Measurements from ENCODE around the gene RRN3.
"Not testable (repeated sequence)": the region's sequence is repeated elsewhere in the genome, so short reads cannot be mapped to it uniquely, and the experiment has no call there.

The RRN3 gene

GRCh38 chr16:15099366-15099909, 5.4 kb upstream of the RRN3 start:
- DNase-seq (ENCODE audit: low read depth, low spot score), result not testable (repeated sequence)

GRCh38 chr16:15096583-15096972, 2.5 kb upstream of the RRN3 start:
- not testable (repeated sequence) for DNase-seq (ENCODE audit: low read depth, low spot score)

- not testable (repeated sequence) for DNase-seq (ENCODE audit: low read depth, low spot score)
These were observed 509 bp downstream of the RRN3 start for GRCh38 chr16:15093571-15093954.

DNA sequence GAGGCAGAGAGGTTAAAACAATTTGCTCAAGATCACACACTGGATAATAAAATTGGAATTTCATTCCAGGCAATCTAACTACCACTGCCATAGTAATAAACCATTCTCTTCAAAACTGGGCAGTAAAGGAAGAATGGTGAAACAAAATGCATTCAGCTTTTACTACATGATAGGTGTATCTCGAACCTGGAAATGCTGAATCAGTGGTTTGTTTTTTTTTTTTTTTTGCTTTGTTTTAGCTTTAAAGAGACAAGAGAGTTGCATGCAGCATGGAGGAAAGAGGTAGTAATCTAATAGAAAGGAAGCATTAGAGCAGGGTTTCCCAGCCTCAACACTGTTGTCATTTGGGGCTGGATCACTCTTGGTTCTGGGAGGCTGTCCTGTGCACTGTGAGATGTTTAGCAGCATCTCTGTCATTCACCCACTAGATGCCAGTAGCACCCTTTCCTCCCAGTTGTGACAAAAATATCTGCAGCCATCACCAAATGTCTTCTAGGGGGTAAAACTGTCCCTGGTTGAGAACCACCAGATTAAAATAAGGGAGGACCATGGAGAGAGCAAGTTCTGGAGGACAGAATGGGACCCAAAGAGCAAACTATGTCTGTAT, 3.3 kb downstream of the RRN3 start:
- not testable (repeated sequence) for DNase-seq (ENCODE audit: low read depth, low spot score)

GRCh38 chr16:15082788-15083187, 11.3 kb downstream of the RRN3 start:
- DNase-seq (ENCODE audit: low read depth, low spot score), result not testable (repeated sequence)

DNA sequence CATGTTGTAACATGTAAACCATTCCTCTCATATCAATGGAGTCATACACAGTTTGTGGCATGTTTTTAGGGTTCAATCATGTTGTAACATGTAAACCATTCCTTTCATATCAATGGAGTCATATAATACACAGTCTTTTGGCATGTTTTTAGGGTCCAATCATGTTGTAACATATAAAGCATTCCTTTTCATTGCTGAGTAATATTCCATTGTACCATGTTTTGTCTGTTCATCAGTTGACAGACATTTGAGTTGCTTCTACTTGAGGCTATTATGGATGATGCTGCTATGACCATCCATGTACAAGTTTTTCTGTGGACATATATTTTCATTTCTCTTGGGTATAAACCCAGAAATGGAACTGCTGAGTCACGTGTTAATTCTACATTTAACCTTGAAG, 13.2 kb downstream of the RRN3 start:
- DNase-seq (ENCODE audit: low read depth, low spot score), result not testable (repeated sequence)

- DNase-seq (ENCODE audit: low read depth, low spot score), result not testable (repeated sequence)
These were observed 17.9 kb downstream of the RRN3 start for GRCh38 chr16:15076161-15076560.

DNA sequence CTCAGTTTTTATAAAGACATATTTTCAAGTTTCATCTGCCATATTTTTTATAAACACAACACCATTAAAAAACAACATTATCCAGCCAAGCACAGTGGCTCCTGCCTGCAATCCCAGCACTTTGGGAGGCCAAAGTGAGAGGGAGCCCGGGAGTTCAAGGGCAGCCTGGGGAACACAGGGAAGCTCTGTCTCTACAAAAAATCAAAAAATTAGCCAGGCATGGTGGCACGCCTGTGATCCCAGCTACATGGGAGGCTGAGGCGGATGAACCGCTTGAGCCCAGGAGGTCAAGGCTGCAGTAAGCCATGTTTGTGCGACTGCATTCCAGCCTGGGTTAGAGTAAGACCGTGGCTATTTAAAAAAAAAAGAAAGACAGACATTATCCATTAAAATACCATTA, 21.0 kb downstream of the RRN3 start:
- DNase-seq (ENCODE audit: low read depth, low spot score), result no peak

DNA sequence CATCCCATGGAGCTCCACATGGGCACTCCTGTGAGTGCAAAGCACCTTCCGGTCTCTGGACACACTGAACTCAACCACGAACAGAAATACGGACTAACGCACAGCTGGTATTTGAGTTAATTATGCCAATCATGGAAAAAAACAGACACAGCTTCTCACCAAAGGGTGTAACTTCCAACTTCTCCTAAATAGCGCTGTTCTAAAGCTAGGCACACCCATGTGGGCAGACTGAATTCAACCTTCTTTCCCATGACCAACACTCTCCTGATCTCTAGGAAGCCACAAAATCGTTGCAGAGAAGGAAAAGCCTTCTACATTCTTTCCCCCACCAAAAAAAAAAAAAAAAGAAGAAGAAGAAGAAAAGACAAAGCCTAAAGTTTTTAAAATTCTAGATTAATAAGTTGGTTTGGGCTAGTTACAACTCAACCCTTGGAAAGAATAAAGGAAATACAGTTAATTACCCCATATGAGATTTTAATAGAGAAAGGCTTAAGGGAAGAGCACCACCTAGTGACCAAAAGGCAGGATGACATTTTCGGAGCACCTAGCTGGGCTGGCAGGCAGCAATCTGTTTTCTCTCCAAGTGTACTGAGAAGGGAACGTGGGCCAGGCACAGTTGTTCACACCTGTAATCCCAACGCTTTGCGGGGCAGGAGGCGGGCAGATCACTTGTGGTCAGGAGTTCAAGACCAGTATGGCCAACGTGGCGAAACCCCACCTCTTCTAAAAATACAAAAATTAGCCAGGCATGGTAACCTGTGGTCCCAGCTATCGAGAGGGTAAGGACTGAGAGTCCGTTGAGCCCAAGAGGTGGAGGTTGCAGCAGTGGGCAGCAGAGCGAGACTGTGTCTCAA, 21.9 kb downstream of the RRN3 start:
- not testable (repeated sequence) for DNase-seq (ENCODE audit: low read depth, low spot score)

DNA sequence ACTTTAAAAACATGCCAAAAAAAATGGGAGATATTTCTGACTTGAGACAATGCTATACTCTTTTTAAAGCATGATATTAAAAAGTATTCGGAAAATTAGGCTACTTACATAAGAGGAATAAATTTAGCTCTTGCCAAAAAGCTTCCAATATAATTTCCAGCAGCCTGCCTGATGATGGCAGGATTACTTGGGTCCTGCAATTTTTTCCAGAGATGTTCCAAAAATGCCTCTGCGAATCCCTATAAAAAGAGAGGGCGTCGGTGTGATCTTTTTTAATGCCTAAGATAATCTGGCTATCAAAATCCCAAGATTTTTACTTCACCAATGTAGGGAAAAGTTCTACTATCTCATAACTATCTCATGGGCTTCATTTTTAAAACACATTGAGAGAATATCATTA, 23.1 kb downstream of the RRN3 start:
- DNase-seq (ENCODE audit: low read depth, low spot score), result not testable (repeated sequence)

DNA sequence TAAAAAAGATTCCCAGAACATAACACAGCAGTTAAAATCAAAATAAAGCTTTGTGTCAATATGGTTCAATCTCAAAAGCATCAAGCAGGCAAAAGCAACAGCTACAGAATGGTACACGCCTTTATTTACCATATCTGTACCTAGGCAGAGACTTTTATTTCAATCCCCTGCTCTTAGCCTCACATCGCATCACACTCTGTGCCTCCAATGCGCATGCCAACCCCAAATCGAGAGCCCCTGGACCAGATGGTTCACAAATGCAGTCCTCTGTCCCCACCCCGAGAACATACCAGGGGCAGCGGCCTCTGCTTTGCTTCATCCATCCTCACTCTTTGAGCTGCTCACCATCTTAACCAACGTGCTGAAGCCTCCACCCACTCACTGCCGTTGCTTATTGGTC, 27.4 kb downstream of the RRN3 start:
- not testable (repeated sequence) for DNase-seq (ENCODE audit: low read depth, low spot score)

DNA sequence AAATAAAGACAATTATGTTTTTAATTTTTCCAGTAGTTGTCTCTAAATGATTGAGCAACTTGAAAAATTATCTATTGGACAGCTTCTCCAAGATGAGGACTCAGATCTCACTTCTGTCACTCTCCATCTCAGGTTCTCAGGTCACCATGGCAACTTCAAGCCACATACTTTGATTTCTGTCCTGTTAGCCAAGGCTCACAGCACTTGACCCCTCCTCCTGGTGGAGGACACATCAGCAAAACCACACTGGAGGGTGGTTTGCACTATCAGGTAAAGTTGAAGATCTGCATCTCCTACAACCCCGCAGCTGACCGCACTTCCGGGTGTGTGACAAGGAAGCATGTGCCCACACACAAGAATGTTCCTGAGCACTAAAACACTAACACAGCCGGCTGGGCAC, 28.1 kb downstream of the RRN3 start:
- not testable (repeated sequence) for DNase-seq (ENCODE audit: low read depth, low spot score)

DNA sequence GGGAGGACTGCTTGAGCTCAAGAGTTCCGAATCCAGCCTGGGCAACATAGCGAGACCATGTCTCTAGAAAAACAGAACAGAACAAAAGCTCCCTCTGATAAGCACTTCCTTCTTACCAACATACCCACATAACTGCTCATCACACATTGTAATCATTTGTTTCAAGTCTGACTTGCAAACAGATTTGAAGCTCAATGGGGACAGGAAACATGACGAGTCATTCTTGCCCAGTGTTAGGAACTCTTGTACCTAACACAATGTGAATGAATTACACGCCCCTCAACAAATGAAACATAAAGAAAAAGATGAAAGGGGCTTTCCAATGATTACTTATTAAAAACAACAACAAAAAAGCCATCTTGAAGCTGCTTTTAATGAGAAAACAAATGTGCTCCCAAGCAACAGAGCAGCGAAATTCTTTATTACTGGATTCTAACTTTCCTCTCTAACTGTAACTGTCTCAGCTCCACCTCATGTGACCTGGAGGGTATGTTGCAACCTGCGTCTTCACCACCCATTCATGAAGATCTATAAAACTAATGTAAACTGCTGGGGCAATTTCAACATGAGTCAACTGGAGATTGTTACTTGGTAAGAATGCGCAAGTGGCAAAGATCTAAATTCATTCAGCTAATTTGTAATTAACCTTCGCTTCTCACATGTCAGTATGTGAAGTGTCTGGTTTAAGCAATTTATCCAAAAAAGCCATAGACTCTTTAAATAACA, 31.8 kb downstream of the RRN3 start:
- not testable (repeated sequence) for DNase-seq (ENCODE audit: low read depth, low spot score)

DNA sequence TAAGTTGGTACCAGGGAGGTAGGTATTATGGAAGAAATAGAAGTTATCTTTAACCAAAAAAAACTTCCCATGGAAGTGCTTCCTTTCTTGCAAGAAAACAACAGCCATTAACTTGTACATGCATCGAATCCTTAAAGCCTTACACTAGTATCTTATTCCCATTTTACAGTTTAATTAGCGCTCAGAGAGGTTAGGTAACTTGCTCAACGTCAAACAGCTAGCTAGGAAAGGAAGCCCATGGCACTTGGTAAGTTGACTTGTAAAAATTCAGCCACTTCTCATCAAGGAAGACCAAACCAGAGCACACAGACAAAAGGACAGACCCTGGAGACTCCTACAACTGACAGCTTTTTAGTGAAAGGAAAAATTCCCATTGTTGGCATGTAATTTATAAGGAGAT, 34.7 kb downstream of the RRN3 start:
- DNase-seq (ENCODE audit: low read depth, low spot score), result no peak

GRCh38 chr16:15057681-15058417, 36.2 kb downstream of the RRN3 start:
- DNase-seq (ENCODE audit: low read depth, low spot score), result peak; percentile 58

DNA sequence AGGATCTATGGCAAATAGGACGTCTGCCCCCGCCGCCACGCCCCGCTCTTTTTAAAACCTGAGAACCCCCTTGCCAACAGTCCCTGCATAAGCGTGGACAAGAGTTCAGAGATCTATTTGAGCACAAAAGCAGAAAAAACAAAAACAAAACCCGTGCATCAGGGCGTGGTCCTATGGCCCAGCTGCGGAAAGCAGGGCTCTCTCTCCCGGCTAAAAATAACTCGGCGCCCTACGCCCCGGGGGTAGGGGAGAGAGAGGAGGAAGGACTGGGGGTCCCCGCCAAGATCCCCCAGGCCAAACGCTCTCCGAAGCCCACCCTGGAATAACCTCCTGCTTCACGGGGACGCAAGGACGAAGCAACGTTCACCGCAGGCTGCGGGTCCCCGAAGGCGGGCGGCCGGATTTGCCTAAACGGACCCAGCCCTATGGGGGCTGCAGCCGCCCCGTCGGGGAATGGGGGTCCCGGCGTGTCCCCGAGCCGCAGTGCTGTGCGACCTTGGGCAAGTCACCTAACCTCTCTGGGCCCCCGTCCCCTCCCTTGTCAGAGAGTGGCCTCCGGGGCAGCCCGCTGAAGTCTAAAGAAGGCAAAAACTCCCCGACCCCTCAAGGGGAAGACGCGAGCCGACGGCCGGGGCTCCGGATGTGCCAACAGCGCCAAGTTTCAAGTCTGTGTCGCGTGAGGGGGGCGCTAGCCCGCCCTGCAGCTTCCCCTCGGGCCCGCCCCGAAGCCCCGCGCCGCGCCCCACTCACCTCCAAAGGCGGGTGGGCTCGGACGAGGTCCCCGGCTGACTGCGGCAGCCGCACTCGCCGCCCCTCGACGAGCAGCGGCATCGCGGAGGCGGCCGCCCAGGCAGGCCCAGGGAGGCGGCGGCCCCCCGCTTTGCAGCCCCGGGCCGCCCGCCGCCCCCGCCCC, 38.7 kb downstream of the RRN3 start:
- DNase-seq (ENCODE audit: low read depth, low spot score), result peak; percentile 51

- no peak for DNase-seq (ENCODE audit: low read depth, low spot score)
These were observed 39.5 kb downstream of the RRN3 start for GRCh38 chr16:15054357-15055140.

GRCh38 chr16:15053904-15054303, 40.2 kb downstream of the RRN3 start:
- no peak for DNase-seq (ENCODE audit: low read depth, low spot score)

DNA sequence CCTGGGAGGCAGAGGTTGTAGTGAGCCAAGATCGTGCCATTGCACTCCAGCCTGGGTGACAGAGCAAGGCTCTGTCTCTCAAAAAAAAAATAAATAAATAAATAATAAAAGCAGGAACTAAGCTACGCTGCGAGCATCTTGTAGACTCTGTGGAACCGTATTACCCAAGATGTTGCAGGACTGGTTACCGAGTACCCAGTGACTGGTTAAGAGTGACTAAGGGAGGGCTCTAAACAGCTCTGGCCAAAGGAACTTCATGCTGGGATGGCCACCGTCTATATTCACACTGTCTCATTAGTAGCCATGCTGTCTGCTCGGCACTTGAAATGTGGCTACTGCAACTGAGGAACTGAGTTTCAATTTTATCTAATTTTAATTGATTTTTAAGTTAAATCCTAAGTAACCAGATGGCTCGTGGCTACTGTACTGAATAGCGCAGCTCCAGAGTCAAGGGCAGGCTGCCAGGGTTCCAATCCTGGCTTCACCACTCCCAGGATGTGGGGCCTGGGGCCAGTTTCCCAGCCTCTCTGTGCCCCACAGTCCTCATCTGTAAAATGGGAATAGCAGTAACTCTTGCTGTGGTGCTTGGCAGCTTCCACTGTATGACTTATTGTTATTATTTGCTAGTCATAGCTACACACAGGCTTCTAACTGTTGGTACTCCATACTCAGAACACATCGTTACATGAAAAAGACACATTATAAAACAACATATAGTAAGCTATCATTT, 41.2 kb downstream of the RRN3 start:
- DNase-seq (ENCODE audit: low read depth, low spot score), result no peak
